A673 (cell line): ENCODE measurements around the gene STRAP. TPM values are rescaled to one million over a fixed set of nuclear protein-coding genes. Genes with fewer than 3 reads are reported as not detected.

Experiments used
- BruUV-seq: library from RNA; stranded (reverse); fragments of 400-500 nt; replicated peaks from 2 replicates; lab custom pipeline; 2021; lab: Mats Ljungman, UMichigan
- CTCF ChIA-PET: fragments of 300-600 bp; sonication (Branson Sonifier 250); formaldehyde crosslinking; loops from one replicate; lab custom pipeline; 2022; ENCODE audit warnings: antibody characterized with exemption; lab: Charles Lee
- POLR2A ChIA-PET: fragments of 300-600 bp; sonication (Branson Sonifier 250); formaldehyde crosslinking; loops from one replicate; lab custom pipeline; 2022; ENCODE audit warnings: antibody characterized with exemption; ENCODE audit not compliant: low non-redundant PET; lab: Charles Lee
- DNase-seq: peaks from one replicate; pipeline ENCODE4 v3.0.0-alpha.2; 2015; ENCODE audit warnings: low spot score
- H3K27ac ChIP-seq: fragments of 200-600 bp; sonication (generic); 2 replicates; pipeline ENCODE4 v1.5.1; 2016; ENCODE audit warnings: mixed run types, low read depth, mild to moderate bottlenecking, mixed read lengths, antibody characterized with exemption, low read length; ENCODE audit not compliant: poor library complexity, severe bottlenecking
- H3K27me3 ChIP-seq: fragments of 200-600 bp; sonication (generic); replicated peaks from 2 replicates; pipeline ENCODE4 v1.6.1; 2017; ENCODE audit warnings: mixed run types, low read depth, mild to moderate bottlenecking, mixed read lengths, antibody characterized with exemption, low read length; ENCODE audit not compliant: insufficient read depth, poor library complexity
- H3K36me3 ChIP-seq: fragments of 200-600 bp; sonication (generic); 2 replicates; pipeline ENCODE4 v1.6.1; 2016; ENCODE audit warnings: mixed run types, mild to moderate bottlenecking, mixed read lengths, antibody characterized with exemption, low read length; ENCODE audit not compliant: insufficient read depth, poor library complexity, severe bottlenecking
- H3K4me1 ChIP-seq: fragments of 200-600 bp; sonication (generic); 2 replicates; pipeline ENCODE4 v1.6.1; 2017; ENCODE audit warnings: mixed run types, mild to moderate bottlenecking, mixed read lengths, antibody characterized with exemption, low read length; ENCODE audit not compliant: insufficient read depth, poor library complexity, severe bottlenecking
- H3K4me3 ChIP-seq: fragments of 200-600 bp; sonication (generic); 2 replicates; pipeline ENCODE4 v1.5.1; 2016; ENCODE audit warnings: low read depth, mixed run types, mild to moderate bottlenecking, mixed read lengths, low read length; ENCODE audit not compliant: poor library complexity, severe bottlenecking
- H3K9me3 ChIP-seq: fragments of 200-600 bp; sonication (generic); 2 replicates; pipeline ENCODE4 v1.6.1; 2016; ENCODE audit warnings: mixed run types, low read depth, mild to moderate bottlenecking, mixed read lengths, antibody characterized with exemption, low read length; ENCODE audit not compliant: poor library complexity, severe bottlenecking
- CTCF ChIP-seq: fragments of 300-800, 200-600 bp; sonication (generic); conservative IDR thresholded peaks from 2 replicates; pipeline ENCODE4 v1.5.1; 2017; ENCODE audit warnings: low read depth, mild to moderate bottlenecking, antibody characterized with exemption, low read length, moderate library complexity, mixed read lengths
- EZH2 ChIP-seq: fragments of 200-600 bp; sonication (generic); IDR thresholded peaks from 2 replicates; pipeline ENCODE4 v1.6.1; 2017; ENCODE audit warnings: borderline replicate concordance, low read depth, mild to moderate bottlenecking, mixed read lengths, antibody characterized with exemption, low read length; ENCODE audit not compliant: poor library complexity, severe bottlenecking
- intact Hi-C: fragments of 100-400 bp; cut with micrococcal nuclease; formaldehyde crosslinking; loops from one replicate; pipeline ENCODE4 v1.10.0; 2022; ENCODE audit not compliant: unreplicated experiment
- total RNA-seq: library from RNA; stranded (reverse); gene quantifications from 2 replicates; pipeline ENCODE4 v1.2.3, GENCODE V29; 2021

The STRAP gene
- total RNA-seq, 1 experiment from 2014 or later, result 247 TPM

GRCh38 chr12:15932971-15933370 is 50.8 kb downstream of the STRAP start:
- CTCF ChIA-PET, result no interaction called here
- Histone ChIP-seq H3K4me1 (peaks cover 35% of the 10 kb centered on the region), H3K9me3 (no peaks in the 10 kb centered on the region), H3K36me3 (no peaks in the 10 kb centered on the region), H3K27ac (no peak overlapping the region), H3K27me3 (no peaks in the 10 kb centered on the region), H3K4me3 (no peak overlapping the region)
- no peak for DNase-seq
- TF ChIP-seq CTCF, result no peak
- no peak for TF ChIP-seq EZH2
- intact Hi-C loops, result no loop called here
- POLR2A ChIA-PET, result no interaction called here
- no TSS peak for BruUV-seq

- TF ChIP-seq EZH2, result no peak
- no peak for TF ChIP-seq CTCF
- CTCF ChIA-PET, result no interaction called here
- Histone ChIP-seq H3K27ac (no peak overlapping the region), H3K27me3 (no peaks in the 10 kb centered on the region), H3K9me3 (no peaks in the 10 kb centered on the region), H3K36me3 (no peaks in the 10 kb centered on the region), H3K4me1 (peaks cover 28% of the 10 kb centered on the region), H3K4me3 (no peak overlapping the region)
- POLR2A ChIA-PET, result no interaction called here
- intact Hi-C loops, result no loop called here
- BruUV-seq, result no TSS peak
- no peak for DNase-seq
These were observed 51.6 kb downstream of the STRAP start for GRCh38 chr12:15933751-15934150.

- peaks cover 5% of the 10 kb centered on the region for H3K4me1 ChIP-seq
- TF ChIP-seq EZH2 (no peak), CTCF (no peak)
- intact Hi-C loops, result no loop called here
- peaks cover 5% of the 10 kb centered on the region for H3K36me3 ChIP-seq
- no peak overlapping the region for H3K4me3 ChIP-seq
- no TSS peak for BruUV-seq
- no peaks in the 10 kb centered on the region for H3K27me3 ChIP-seq
- ChIA-PET CTCF (no interaction called here), POLR2A (interaction anchor here (0.6 kb wide), 1 partner anchor 798 kb away, joined by 10 read pairs; no protein-coding TSS in a partner anchor)
- peaks cover 8% of the 10 kb centered on the region for H3K9me3 ChIP-seq
- no peak overlapping the region for H3K27ac ChIP-seq
- no peak for DNase-seq
These were observed 54.6 kb downstream of the STRAP start for GRCh38 chr12:15936751-15937150.
